ENCODE data around the gene ZBTB48.

Gene ZBTB48

DNA sequence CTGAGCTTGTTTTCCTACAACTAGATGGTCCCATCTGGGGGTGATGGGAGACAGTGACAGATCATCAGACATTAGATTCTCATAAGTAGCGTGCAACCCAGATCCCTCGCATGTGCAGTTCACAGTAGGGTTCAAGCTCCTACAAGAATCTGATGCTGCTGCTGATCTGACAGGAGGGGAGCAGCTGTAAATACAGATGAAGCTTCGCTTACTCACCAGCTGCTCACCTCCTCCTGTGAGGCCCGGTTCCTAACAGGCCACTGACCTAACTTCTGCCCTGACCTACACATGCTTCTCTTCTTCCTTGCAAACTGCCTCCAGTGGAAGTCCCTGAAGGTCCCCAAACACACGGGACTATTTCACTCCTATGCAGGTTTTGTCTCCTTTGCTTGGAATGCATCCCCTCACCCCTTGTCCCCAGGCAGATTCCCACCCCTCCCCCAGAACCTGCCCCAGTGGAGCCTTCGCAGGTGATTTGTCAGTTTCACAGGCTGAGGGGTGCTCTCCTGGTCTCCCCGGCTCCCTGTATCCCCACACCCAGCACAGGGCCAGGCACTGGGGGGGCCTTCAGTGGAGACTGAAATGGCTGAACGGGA is 5.7 kb upstream of the ZBTB48 start:
- peak; percentile 17 to 68 for DNase-seq

DNA sequence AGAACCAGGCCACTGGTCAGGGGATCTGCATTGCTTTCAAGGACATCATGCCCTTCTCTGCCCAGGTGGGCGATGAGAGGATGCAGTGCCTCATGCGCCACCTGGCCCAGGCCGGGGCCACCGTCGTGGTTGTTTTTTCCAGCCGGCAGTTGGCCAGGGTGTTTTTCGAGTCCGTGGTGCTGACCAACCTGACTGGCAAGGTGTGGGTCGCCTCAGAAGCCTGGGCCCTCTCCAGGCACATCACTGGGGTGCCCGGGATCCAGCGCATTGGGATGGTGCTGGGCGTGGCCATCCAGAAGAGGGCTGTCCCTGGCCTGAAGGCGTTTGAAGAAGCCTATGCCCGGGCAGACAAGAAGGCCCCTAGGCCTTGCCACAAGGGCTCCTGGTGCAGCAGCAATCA is 5.0 kb upstream of the ZBTB48 start:
- no peak for DNase-seq

DNA sequence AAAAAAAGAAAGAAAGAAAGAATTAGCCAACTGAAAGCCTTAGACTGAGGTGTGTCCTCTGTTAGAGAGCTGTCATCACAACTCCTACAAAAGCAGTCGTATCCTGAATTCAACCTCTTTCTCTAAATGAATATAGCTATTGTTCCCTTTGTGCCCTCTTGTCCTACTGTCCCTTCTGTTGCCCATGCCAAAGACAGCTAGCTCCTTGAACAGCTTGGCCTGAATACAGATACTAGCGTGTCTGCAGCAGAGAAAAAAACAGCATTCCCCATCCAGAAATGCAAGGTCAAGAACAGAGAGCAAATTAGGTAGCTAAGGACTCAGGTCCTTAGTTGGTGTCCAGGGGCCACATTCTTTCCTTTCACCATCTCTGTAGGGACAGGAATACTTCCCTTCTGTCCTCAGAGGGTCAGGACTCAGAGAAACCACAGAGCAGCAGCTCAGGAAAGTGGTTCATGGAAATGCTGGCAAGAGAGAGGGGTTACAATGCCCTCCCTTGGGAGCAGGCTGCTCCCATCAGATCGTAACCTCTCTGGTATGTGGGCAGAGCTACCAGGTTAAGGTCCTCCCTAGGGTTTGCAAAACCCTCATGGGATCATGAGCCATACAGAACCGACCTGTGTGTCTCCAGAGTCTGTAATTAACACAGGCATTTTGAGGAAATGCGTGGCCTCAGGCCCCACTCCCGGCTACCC is 1.8 kb upstream of the ZBTB48 start:
- DNase-seq: no peak

DNA sequence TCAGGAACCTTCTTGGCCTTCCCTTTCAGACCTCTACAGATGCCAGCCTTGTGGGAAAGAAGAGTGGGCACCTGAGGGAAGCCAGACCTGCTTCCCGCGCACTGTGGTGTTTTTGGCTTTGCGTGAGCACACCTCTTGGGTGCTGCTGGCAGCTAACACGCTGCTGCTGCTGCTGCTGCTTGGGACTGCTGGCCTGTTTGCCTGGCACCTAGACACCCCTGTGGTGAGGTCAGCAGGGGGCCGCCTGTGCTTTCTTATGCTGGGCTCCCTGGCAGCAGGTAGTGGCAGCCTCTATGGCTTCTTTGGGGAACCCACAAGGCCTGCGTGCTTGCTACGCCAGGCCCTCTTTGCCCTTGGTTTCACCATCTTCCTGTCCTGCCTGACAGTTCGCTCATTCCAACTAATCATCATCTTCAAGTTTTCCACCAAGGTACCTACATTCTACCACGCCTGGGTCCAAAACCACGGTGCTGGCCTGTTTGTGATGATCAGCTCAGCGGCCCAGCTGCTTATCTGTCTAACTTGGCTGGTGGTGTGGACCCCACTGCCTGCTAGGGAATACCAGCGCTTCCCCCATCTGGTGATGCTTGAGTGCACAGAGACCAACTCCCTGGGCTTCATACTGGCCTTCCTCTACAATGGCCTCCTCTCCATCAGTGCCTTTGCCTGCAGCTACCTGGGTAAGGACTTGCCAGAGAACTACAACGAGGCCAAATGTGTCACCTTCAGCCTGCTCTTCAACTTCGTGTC is 995 bp upstream of the ZBTB48 start:
- no peak for DNase-seq

DNA sequence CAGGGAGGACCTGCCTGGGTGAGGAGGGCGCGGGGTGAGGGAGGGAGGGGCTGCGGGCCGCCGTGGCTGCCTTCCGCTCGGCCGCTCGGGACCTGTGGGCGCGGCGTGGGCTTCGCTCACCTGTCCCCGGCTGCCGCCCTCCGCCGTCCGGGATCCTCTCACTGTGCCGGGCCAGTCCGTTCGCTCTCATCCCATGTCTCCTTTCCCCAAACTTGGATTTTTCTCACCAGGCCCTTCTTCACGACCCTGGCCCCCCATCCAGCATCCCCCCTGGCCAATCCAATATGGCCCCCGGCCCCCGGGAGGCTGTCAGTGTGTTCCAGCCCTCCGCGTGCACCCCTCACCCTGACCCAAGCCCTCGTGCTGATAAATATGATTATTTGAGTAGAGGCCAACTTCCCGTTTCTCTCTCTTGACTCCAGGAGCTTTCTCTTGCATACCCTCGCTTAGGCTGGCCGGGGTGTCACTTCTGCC is 362 bp downstream of the ZBTB48 start:
- DNase-seq: no peak

DNA sequence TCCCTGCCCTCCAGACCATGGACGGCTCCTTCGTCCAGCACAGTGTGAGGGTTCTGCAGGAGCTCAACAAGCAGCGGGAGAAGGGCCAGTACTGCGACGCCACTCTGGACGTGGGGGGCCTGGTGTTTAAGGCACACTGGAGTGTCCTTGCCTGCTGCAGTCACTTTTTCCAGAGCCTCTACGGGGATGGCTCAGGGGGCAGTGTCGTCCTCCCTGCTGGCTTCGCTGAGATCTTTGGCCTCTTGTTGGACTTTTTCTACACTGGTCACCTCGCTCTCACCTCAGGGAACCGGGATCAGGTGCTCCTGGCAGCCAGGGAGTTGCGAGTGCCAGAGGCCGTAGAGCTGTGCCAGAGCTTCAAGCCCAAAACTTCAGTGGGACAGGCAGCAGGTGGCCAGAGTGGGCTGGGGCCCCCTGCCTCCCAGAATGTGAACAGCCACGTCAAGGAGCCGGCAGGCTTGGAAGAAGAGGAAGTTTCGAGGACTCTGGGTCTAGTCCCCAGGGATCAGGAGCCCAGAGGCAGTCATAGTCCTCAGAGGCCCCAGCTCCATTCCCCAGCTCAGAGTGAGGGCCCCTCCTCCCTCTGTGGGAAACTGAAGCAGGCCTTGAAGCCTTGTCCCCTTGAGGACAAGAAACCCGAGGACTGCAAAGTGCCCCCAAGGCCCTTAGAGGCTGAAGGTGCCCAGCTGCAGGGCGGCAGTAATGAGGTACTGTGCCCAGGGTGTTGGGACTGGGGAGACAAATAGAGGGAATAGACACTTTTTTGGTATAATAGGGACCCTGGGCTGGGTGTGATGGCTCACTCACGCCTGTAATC is 1.0 kb downstream of the ZBTB48 start:
- no peak for DNase-seq

DNA sequence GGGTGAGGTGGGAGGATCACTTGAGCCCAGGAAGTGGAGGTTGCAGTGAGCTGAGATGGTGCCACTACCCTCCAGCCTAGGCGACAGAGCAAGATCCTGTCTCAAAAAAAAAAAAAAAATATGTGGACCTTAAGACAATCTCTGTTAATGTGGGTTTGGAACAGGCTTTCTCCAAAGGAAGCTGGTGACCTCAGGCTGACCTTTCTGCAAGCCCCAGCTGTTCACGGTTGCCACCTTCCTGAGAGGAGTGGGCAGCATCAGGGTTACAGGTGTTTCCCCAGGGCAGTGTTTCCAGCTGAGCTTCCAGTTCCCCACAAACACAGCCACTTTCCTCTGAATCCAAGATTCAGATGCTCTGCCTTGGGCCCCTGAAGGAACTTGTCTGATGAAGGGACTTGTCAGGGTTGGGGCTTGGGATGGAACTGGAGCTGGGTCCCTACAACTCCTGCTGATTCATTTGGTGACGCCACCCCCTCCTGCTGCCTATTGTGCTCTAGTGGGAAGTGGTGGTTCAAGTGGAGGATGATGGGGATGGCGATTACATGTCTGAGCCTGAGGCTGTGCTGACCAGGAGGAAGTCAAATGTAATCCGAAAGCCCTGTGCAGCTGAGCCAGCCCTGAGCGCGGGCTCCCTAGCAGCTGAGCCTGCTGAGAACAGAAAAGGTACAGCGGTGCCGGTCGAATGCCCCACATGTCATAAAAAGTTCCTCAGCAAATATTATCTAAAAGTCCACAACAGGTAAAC is 1.9 kb downstream of the ZBTB48 start:
- DNase-seq: no peak

DNA sequence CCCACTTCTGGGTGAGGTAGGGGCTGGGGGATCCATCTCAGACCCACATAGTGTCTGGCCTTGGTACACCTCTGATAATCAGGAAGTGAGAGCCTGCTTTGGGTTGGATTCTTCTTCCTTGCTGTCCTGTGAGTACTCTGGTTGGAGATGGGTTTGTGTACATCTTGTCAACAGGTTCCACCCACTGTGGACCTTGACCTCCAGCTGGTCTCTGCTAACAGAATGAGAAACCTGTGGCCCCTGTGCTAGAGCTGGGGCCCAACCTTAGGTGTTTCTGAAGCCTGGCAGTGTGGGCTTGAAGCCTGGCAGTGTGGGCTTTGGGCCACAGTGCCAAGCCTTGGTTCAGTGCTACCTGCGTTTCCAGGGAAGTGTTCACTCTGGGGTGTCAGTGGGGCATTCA is 2.6 kb downstream of the ZBTB48 start:
- DNase-seq: no peak

DNA sequence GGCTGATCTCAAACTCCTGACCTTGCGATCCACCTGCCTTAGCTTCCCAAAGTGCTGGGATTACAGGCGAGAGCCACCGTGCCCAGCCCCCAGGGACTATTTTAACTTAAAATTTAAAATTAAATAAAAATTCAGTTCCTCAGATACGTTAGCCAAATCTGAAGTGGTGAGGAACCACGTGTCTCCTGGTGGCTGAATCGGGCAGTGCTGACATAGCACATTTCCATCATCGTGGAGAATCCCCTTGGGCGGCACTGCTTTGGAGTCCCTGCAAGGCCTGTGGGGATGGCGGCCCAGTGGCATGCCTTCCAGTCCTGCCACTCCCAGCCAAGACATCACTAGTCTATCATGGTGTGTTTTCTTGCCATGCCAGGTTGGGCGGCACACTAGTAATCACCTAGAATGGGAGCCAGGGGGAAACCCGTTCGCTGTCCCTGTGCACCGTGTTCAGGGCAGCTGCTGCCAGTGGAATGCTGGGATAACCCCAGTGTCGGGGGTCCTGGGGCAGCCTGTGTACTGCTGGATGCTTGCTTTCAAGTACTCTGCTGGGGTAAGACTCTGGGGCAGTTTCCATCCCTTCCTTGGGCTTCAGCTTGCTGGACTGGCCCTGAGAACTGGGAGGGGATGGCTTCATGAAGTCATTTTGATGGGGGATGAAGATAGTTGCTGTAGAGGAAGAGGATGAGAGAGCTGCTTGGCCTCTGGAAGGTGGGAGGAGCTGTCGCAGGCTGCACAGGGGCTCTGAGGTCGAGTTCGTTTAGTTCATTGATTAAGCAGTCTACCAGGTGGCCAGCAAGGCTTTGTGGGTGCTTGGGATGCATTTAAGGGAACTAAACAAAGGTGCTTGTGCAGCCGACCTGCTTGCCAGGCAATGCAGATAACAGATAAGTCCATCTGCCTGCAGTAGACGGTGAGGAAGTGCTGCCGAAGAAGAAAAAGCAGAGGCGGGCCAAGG is 4.6 kb downstream of the ZBTB48 start:
- DNase-seq: no peak

DNA sequence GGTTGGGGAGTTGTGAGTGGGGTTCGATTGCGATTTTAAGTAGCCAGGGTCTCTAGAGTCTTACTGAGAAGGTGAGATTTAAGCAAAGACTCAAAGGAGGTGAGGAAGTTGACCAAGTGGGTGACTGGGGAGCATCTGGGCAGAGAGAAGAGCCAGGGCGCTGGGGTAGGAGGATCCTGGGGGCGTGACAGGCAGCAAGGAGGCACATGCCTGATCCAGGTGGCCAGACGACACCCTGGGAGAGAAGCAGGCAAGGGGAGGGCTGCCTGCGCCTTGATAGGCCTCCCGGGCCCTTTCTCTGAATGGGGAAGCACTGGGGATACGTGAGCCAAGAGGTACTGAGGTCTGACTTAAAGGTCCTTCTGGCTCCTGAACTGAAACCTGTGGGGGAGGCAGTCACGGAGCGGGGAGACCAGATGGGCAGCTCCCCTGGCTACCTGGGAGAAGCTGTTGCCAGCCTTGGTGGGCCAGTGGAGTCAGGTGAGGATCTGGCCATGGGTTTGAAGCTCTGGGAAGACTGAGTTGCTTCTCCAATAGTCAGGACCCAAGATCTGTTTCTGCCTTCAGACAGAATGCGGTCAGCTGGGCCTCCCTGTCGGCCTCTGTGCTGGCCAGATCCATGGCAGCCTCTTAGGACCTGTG is 5.4 kb downstream of the ZBTB48 start:
- DNase-seq: no peak

DNA sequence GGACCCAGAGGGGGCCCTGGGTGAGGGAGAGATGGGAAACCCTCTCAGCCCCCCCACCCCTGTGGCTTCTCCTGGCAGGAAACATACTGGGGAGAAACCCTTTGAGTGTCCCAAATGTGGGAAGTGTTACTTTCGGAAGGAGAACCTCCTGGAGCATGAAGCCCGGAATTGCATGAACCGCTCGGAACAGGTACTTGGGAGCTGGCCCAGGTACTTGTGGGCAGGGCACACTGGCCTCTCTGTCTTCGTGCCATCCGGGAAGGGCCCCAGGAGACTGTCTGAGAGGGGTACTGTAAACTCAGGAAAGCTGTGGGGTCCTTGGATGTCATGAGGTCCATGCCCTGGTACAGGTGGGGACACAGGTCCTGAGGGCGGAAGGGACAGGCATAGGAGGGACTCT is 6.0 kb downstream of the ZBTB48 start:
- DNase-seq: no peak

DNA sequence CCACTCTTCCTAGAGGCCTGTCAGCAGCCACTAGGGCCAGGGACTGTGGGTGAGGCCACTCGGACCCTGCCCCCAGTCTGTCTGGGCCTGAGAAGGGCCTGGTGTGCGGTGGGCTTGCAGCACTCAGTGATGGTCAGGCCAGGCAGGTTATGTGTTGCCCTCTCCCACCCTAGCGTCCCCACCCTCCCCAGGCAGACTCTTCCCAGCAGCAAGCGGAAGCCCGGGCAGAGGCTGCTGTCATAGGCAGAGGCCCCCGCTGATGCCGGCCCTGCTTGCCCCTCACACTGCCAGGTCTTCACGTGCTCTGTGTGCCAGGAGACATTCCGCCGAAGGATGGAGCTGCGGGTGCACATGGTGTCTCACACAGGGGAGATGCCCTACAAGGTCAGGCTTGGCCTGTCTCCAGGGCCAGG is 6.6 kb downstream of the ZBTB48 start:
- DNase-seq: no peak

DNA sequence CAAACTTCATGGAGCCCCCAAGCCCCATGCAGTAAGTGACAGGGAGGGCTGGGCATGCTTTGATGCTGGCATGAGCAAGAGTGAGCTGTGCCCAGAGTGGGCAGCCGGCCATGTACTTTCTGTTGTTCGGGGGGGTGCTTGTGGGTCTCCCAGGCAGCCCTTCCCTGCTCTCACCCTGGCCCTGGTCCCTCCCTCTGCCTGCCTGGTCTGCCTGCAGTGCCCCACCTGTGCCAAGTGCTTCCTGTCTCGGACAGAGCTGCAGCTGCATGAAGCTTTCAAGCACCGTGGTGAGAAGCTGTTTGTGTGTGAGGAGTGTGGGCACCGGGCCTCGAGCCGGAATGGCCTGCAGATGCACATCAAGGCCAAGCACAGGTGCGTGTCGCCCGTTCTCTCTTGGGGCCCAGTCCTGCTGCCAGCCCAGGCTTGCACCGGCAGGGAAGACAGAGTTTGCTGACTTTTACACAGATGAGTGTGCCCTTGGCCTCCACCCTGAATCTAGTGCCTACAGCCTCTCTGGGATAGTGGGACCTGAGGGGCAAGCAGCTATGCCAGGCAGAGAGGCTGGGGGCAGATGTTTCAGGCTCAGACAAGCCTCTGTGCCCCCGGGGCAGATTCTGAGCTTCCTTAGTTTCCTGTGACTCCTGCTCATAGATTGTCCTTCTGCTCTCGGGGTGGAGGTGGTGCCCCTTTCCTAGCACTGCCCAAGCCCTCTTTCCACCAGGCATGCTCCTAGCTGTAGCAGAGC is 7.6 kb downstream of the ZBTB48 start:
- no peak for DNase-seq

DNA sequence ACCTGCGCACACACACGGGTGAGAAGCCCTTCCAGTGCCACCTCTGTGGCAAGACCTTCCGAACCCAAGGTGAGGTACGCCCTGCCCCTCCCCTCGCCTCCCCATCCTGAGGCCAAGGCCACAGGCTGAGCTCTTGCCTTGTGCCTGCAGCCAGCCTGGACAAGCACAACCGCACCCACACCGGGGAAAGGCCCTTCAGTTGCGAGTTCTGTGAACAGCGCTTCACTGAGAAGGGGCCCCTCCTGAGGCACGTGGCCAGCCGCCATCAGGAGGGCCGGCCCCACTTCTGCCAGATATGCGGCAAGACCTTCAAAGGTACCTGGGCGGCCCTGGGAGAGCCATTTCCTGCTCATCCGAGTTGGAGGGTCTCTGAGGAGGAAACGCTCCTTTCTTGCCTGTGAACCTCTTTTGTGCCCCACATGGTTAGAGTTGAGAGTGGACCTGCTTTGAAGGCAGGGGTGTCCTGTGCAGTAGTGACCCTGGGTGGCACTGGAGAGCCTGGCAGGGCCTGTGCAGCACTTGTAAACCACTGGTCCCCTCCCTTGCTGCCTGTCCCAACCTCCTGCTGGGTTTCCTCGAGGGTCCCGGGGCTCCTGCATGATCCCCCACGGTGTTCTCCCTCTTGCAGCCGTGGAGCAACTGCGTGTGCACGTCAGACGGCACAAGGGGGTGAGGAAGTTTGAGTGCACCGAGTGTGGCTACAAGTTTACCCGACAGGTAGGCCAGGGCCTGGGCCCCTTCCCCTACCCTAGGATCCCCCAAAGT is 8.5 kb downstream of the ZBTB48 start:
- no peak for DNase-seq

DNA sequence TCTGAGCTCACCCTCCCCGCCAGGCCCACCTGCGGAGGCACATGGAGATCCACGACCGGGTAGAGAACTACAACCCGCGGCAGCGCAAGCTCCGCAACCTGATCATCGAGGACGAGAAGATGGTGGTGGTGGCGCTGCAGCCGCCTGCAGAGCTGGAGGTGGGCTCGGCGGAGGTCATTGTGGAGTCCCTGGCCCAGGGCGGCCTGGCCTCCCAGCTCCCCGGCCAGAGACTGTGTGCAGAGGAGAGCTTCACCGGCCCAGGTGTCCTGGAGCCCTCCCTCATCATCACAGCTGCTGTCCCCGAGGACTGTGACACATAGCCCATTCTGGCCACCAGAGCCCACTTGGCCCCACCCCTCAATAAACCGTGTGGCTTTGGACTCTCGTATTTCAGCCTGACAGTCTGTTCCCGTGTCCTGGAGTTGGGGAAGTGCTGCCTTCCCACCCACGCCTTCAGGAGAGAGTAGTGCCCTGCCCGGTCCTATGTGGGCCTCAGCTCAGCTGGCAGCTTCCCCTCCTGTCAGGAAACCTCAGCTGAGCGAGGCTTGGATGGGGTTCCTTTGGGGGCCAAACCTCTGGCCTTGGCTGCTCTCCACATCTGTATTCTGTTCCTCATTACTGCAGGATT is 9.2 kb downstream of the ZBTB48 start:
- peak in 1 of 2 experiments; percentile 24 for DNase-seq

DNA sequence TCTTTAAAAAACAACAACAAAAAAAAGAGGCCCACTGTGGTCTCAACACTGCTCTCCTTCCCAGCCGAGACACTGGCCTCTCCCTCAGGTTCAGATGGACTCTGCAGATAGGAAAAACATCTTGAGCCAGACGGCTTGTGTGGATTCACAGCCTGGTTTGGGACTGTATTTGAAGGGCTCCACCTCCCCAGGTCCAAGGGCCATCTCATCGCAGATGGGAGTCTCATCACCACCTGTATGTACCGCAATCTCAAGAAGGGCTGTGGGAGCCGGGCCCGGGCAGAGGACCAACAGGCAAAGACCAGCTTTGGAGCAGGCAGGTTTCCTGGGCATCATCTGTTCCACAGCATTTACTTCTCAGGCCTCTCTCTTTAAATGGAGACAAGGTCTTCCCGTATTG is 10.3 kb downstream of the ZBTB48 start:
- no peak for DNase-seq

DNA sequence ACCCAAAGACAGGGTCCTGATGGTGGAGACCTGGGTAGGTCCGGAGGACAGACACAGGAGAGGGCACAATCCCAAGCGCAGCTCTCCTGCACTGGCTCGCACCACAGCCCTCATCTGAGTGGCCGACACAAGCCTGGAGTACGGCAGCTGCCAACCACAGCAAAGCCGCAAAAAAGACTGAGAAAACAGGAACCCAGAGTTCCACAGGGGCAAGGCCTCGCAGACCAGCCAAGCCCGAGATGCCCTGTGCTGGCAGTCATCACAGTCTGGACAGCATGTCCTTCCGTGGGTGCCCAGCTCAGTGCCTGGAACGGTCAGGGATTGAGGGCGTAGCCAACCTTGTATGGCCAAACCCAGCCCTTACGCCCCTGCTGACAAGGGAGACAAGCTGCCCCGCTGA is 11.4 kb downstream of the ZBTB48 start:
- DNase-seq: no peak

DNA sequence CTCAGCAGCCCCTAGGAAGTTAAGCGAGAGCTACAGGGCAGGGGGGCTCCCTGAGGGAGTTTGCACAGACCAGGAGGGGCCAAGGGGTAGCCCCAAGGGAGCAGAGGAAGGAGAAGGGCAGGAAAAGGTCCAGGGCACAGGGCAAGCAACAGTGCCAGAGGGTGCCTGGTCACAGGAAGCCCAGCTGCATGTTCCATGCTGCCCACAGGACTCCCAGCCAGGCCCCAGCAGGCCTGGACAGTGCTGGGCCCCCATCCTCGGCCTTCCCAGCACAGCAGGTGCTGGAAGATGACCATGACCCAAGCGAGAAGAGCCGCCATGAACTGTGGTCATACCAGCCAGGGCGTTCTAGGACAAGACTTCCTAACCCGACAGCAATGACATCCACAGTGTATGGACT is 11.8 kb downstream of the ZBTB48 start:
- DNase-seq: no peak

DNA sequence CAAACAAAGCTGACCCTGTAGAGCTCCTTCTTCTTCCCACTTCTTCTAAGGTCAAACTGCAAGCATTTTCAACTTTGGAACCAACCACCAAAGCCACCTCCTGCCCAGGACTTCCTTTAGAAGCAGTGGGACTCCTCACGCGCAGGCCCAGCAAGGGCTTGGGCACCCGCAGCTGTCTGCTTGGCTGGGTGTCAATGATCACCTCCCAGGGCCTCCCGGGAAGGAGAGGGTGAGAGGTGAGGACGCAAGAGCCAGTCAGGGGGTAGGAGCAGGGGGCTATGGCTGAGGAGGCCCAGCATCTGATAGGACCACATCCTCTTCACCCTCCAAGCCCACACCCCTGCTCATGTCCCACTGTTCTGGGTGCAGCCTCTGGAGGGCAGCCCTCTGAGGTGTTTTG is 12.6 kb downstream of the ZBTB48 start:
- DNase-seq: no peak
